HepG2 (cell line): ENCODE data around the gene L3MBTL3. TPM values are rescaled to one million over a fixed set of nuclear protein-coding genes. Genes with fewer than 3 reads are reported as not detected.

ENCODE experiments used
- ATAC-seq: fragments of 200-7000 bp; cut with Tn5 transposase; 3 replicates; pipeline ENCODE4 v1.9.1; 2020; ENCODE audit warnings: mild to moderate bottlenecking, moderate library complexity
- BruUV-seq: library from RNA; stranded (reverse); fragments of 400-500 nt; replicated peaks from 2 replicates; lab custom pipeline; 2021; lab: Mats Ljungman, UMichigan
- CTCF ChIA-PET: fragments of 300-600 bp; formaldehyde crosslinking; extraction: SDS; loops from one replicate; lab custom pipeline; 2021; ENCODE audit warnings: low total read pairs, inconsistent platforms, low intra/inter-chr PET ratio; lab: Yijun Ruan, JAX
- POLR2A ChIA-PET: fragments of 350-600 bp; sonication (Branson Sonifier 250); formaldehyde crosslinking; loops from one replicate; lab custom pipeline; 2020; ENCODE audit warnings: antibody characterized with exemption, inconsistent platforms; lab: Yijun Ruan, JAX
- DNase-seq: peaks from one replicate; pipeline ENCODE4 v3.0.0-alpha.2; 2015; ENCODE audit warnings: low spot score
- FAIRE-seq: peaks from 3 replicates; lab custom pipeline; 2011; peaks lifted over from hg19 to GRCh38; lab: Jason Lieb, UNC
- H2AFZ ChIP-seq: one replicate; pipeline ENCODE4 v1.6.1; 2011; ENCODE audit warnings: low read length, inconsistent platforms
- H3K27ac ChIP-seq: fragments of 300-600 bp; 3 replicates; pipeline ENCODE4 v1.8.0; 2011; ENCODE audit warnings: mixed run types, mild to moderate bottlenecking, mixed read lengths, low read length, inconsistent platforms; ENCODE audit not compliant: insufficient read depth; ENCODE audit errors: extremely low read length
- H3K27me3 ChIP-seq, 2 experiments: fragments of 200-600 bp in 1 of 2; 2 replicates in 1 of 2; 3 replicates in 1 of 2; pipeline versions ENCODE4 v1.6.0 to v1.8.0; 2011; ENCODE audit warnings: low read length in 2 of 2, mild to moderate bottlenecking in 2 of 2, moderate library complexity in 2 of 2, inconsistent platforms in 1 of 2; ENCODE audit not compliant: insufficient read depth in 2 of 2, control insufficient read depth in 1 of 2
- H3K36me3 ChIP-seq, 2 experiments: fragments of 200-600 bp in 1 of 2; replicated peaks in 1 of 2; 2 replicates in 1 of 2; 3 replicates in 1 of 2; pipeline versions ENCODE4 v1.5.1 to v1.8.0; 2011; ENCODE audit warnings: low read length in 2 of 2, inconsistent platforms in 1 of 2; ENCODE audit not compliant: insufficient read depth in 2 of 2, control insufficient read depth in 1 of 2
- H3K4me1 ChIP-seq: 2 replicates; pipeline ENCODE4 v1.5.1; 2012; ENCODE audit warnings: low read length, inconsistent platforms; ENCODE audit not compliant: insufficient read depth
- H3K4me2 ChIP-seq: 2 replicates; pipeline ENCODE4 v1.6.0; 2011; ENCODE audit warnings: low read depth, low read length, inconsistent platforms
- H3K4me3 ChIP-seq, 3 experiments: fragments of 200-600 bp in 1 of 3; sonication (generic), shearing (Covaris generic) in 1 of 3; replicated peaks in 1 of 3; 2 replicates each; pipeline ENCODE4 v1.5.1; 2011 to 2016; ENCODE audit warnings: low read length in 3 of 3, inconsistent platforms in 2 of 3, low read depth in 2 of 3, mild to moderate bottlenecking in 2 of 3, control low read depth in 1 of 3, mixed read lengths in 1 of 3; ENCODE audit not compliant: insufficient read depth in 1 of 3
- H3K79me2 ChIP-seq: one replicate; pipeline ENCODE4 v1.6.1; 2011; ENCODE audit warnings: low read length, inconsistent platforms; ENCODE audit not compliant: insufficient read depth
- H3K9ac ChIP-seq: 2 replicates; pipeline ENCODE4 v1.6.0; 2011; ENCODE audit warnings: mild to moderate bottlenecking, low read depth, low read length, inconsistent platforms; ENCODE audit not compliant: insufficient read depth
- H3K9me3 ChIP-seq: 2 replicates; pipeline ENCODE4 v1.5.1; 2012; ENCODE audit warnings: mild to moderate bottlenecking, low read length
- H4K20me1 ChIP-seq: 2 replicates; pipeline ENCODE4 v1.6.0; 2011; ENCODE audit warnings: inconsistent platforms, mild to moderate bottlenecking, low read length, moderate library complexity; ENCODE audit not compliant: insufficient read depth
- FOXC1 ChIP-seq: sonication (generic); formaldehyde crosslinking; IDR thresholded peaks from 2 replicates; pipeline ENCODE4 v1.8.0; 2022; ENCODE audit warnings: mild to moderate bottlenecking, missing genetic modification reagents, borderline replicate concordance
- HDAC6 ChIP-seq: fragments of 200-600 bp; sonication (generic); IDR thresholded peaks from 2 replicates; pipeline ENCODE4 v1.7.0; 2017; ENCODE audit warnings: mild to moderate bottlenecking, antibody characterized with exemption, low read length, low read depth
- STAT5B ChIP-seq: sonication (generic); formaldehyde crosslinking; IDR thresholded peaks from 2 replicates; pipeline ENCODE4 v1.4.0; 2020; ENCODE audit warnings: missing genetic modification reagents
- TBL1XR1 ChIP-seq: fragments of 150-350 bp; IDR thresholded peaks from 2 replicates; pipeline ENCODE4 v1.6.1; 2014; ENCODE audit warnings: borderline replicate concordance, low read length; ENCODE audit not compliant: partially characterized antibody
- ZNF20 ChIP-seq: sonication (generic); formaldehyde crosslinking; IDR thresholded peaks from 2 replicates; pipeline ENCODE4 v1.4.0; 2020; ENCODE audit warnings: mild to moderate bottlenecking, moderate library complexity, missing genetic modification reagents
- ZNF30 ChIP-seq: sonication (generic); formaldehyde crosslinking; IDR thresholded peaks from 2 replicates; pipeline ENCODE4 v1.5.0; 2020; ENCODE audit warnings: mild to moderate bottlenecking, missing genetic modification reagents
- WGBS: methylation state at CpG from one replicate; pipeline ENCODE4 v1.1.6; 2017; ENCODE audit warnings: low lambda C conversion rate; 5-methylcytosine and 5-hydroxymethylcytosine counted together
- in situ Hi-C: cut with HindIII; loops from 2 replicates; pipeline ENCODE4 v1.10.0; 2017; ENCODE audit warnings: low pct_unique_long_range_greater_than_20kb; ENCODE audit not compliant: extremely low pct_ligation_motif_present
- intact Hi-C: fragments of 100-400 bp; cut with micrococcal nuclease; formaldehyde crosslinking; loops from one replicate; pipeline ENCODE4 v1.10.0; 2022; ENCODE audit not compliant: unreplicated experiment
- polyA plus RNA-seq, 8 experiments: library from polyadenylated mRNA; depleted of rRNA in 3 of 8; stranded (reverse) in 7 of 8; unstranded in 1 of 8; fragments of >200 nt; fragmentation: Illumina TruSeq in 4 of 8; extraction: Trizol in 4 of 8; gene quantifications; 2 replicates each; pipeline versions ENCODE4 v1.2.1 to v1.2.3, GENCODE V29; 2011 to 2016; ENCODE audit warnings: low read depth in 4 of 8, missing spikeins in 1 of 8, mixed read lengths in 1 of 8; ENCODE audit not compliant: insufficient read depth in 1 of 8
- total RNA-seq, 5 experiments: library from RNA; depleted of rRNA; stranded (reverse); fragments of >200 nt; fragmentation: Illumina TruSeq; extraction: Trizol; gene quantifications; 2 replicates each; pipeline ENCODE4 v1.2.3, GENCODE V29; 2016; ENCODE audit warnings: low read depth in 1 of 5
- TF ChIP-seq, protein P1 (sequence below): sonication (generic); formaldehyde crosslinking; IDR thresholded peaks from 2 replicates; pipeline ENCODE4 v1.4.0; 2020; ENCODE audit warnings: missing genetic modification reagents, borderline replicate concordance
- TF ChIP-seq, protein P2 (sequence below): sonication (generic); formaldehyde crosslinking; IDR thresholded peaks from 2 replicates; pipeline ENCODE4 v1.8.0; 2022; ENCODE audit warnings: missing genetic modification reagents, low read depth, mild to moderate bottlenecking, borderline replicate concordance
- TF ChIP-seq, protein P3 (sequence below): sonication (generic); formaldehyde crosslinking; IDR thresholded peaks from 2 replicates; pipeline ENCODE4 v1.5.1; 2020; ENCODE audit warnings: missing genetic modification reagents, mild to moderate bottlenecking, borderline replicate concordance

L3MBTL3 gene
- total and polyA plus RNA-seq, 2 of the 13 experiments (the other 11 are each of a cell fraction or from before 2014, with no cell fraction given) = 1.5 to 2.5 TPM

GRCh38 chr6:130158548-130158947 lies 140.2 kb downstream of the L3MBTL3 start:
- CTCF ChIA-PET = no interaction called here
- DNase-seq = no peak
- 2% methylated on average over 4 of the region's 4 CpGs for WGBS

More at GRCh38 chr6:130158548-130158947, 140.2 kb downstream of the L3MBTL3 start:
- FAIRE-seq (no peak), ATAC-seq (no peak)
- Histone ChIP-seq H2AFZ (no peak overlapping the region), H3K27ac (no peak overlapping the region), H3K9ac (no peak overlapping the region), H3K4me2 (no peak overlapping the region), H3K4me1 (no peaks in the 10 kb centered on the region), H3K79me2 (no peaks in the 10 kb centered on the region), H3K4me3 (no peak overlapping the region), H3K27me3 (no peaks in the 10 kb centered on the region), H3K36me3 (no peaks in the 10 kb centered on the region), H3K9me3 (peaks cover 7% of the 10 kb centered on the region), H4K20me1 (no peaks in the 10 kb centered on the region)
- no TSS peak for BruUV-seq
- intact Hi-C loops (no loop called here), in situ Hi-C loops (no loop called here)
- POLR2A ChIA-PET = no interaction called here
- TF ChIP-seq ZNF20 (CRISPR knock-in tag) (peak; percentile 97), TBL1XR1 (no peak), HDAC6 (no peak), FOXC1 (CRISPR knock-in tag) (no peak), STAT5B (CRISPR knock-in tag) (no peak), ZNF30 (CRISPR knock-in tag) (no peak)
- TF ChIP-seq, protein P1, sequence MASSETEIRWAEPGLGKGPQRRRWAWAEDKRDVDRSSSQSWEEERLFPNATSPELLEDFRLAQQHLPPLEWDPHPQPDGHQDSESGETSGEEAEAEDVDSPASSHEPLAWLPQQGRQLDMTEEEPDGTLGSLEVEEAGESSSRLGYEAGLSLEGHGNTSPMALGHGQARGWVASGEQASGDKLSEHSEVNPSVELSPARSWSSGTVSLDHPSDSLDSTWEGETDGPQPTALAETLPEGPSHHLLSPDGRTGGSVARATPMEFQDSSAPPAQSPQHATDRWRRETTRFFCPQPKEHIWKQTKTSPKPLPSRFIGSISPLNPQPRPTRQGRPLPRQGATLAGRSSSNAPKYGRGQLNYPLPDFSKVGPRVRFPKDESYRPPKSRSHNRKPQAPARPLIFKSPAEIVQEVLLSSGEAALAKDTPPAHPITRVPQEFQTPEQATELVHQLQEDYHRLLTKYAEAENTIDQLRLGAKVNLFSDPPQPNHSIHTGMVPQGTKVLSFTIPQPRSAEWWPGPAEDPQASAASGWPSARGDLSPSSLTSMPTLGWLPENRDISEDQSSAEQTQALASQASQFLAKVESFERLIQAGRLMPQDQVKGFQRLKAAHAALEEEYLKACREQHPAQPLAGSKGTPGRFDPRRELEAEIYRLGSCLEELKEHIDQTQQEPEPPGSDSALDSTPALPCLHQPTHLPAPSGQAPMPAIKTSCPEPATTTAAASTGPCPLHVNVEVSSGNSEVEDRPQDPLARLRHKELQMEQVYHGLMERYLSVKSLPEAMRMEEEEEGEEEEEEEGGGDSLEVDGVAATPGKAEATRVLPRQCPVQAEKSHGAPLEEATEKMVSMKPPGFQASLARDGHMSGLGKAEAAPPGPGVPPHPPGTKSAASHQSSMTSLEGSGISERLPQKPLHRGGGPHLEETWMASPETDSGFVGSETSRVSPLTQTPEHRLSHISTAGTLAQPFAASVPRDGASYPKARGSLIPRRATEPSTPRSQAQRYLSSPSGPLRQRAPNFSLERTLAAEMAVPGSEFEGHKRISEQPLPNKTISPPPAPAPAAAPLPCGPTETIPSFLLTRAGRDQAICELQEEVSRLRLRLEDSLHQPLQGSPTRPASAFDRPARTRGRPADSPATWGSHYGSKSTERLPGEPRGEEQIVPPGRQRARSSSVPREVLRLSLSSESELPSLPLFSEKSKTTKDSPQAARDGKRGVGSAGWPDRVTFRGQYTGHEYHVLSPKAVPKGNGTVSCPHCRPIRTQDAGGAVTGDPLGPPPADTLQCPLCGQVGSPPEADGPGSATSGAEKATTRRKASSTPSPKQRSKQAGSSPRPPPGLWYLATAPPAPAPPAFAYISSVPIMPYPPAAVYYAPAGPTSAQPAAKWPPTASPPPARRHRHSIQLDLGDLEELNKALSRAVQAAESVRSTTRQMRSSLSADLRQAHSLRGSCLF (CRISPR knock-in tag) = no peak
- TF ChIP-seq, protein P2, sequence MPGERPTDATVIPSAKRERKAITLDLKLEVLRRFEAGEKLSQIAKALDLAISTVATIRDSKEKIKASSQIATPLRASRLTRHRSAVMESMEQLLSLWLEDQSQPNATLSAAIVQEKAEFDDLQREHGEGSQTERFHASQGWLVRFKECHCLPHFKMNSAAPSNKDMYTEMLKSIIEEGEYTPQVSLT (CRISPR knock-in tag) = no peak
- TF ChIP-seq, protein P3, sequence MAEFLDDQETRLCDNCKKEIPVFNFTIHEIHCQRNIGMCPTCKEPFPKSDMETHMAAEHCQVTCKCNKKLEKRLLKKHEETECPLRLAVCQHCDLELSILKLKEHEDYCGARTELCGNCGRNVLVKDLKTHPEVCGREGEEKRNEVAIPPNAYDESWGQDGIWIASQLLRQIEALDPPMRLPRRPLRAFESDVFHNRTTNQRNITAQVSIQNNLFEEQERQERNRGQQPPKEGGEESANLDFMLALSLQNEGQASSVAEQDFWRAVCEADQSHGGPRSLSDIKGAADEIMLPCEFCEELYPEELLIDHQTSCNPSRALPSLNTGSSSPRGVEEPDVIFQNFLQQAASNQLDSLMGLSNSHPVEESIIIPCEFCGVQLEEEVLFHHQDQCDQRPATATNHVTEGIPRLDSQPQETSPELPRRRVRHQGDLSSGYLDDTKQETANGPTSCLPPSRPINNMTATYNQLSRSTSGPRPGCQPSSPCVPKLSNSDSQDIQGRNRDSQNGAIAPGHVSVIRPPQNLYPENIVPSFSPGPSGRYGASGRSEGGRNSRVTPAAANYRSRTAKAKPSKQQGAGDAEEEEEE = no peak
